GM20431 (cell line): ENCODE data around the gene MFNG.

ENCODE experiments used
- in situ Hi-C: fragments of 300-500 bp; cut with MseI, MboI; formaldehyde crosslinking; loops from one replicate; pipeline ENCODE4 v1.15.0; 2020; ENCODE audit warnings: low sequenced_read_pairs; ENCODE audit not compliant: unreplicated experiment

Gene MFNG

GRCh38 chr22:37428649-37429586, 57.3 kb downstream of the MFNG start:
- in situ Hi-C loops = no loop called here

GRCh38 chr22:37427711-37428635, 58.2 kb downstream of the MFNG start:
- in situ Hi-C loops = no loop called here

GRCh38 chr22:37427135-37427710, 59.0 kb downstream of the MFNG start, which contains the start of gene ELFN2:
Gene ELFN2 (minus strand): TSS chr22:37427479. CDS start chr22:37375534, 51,945 bp downstream.
- in situ Hi-C loops = no loop called here

- in situ Hi-C loops = no loop called here
Measured at GRCh38 chr22:37426706-37427134, 59.5 kb downstream of the MFNG start.

GRCh38 chr22:37425800-37426705, 60.1 kb downstream of the MFNG start:
- in situ Hi-C loops = no loop called here

GRCh38 chr22:37425369-37425768, 60.8 kb downstream of the MFNG start:
- in situ Hi-C loops = no loop called here

GRCh38 chr22:37423283-37423682, 62.9 kb downstream of the MFNG start:
- in situ Hi-C loops = no loop called here

- in situ Hi-C loops = no loop called here
Measured at GRCh38 chr22:37421468-37421877, 64.7 kb downstream of the MFNG start.

GRCh38 chr22:37420686-37421467, 65.3 kb downstream of the MFNG start:
- in situ Hi-C loops = no loop called here

- in situ Hi-C loops = no loop called here
Measured at GRCh38 chr22:37419969-37420685, 66.1 kb downstream of the MFNG start.

GRCh38 chr22:37419370-37419968, 66.7 kb downstream of the MFNG start:
- in situ Hi-C loops = no loop called here
